ENCODE results near the gene CPNE8.

Gene CPNE8

DNA sequence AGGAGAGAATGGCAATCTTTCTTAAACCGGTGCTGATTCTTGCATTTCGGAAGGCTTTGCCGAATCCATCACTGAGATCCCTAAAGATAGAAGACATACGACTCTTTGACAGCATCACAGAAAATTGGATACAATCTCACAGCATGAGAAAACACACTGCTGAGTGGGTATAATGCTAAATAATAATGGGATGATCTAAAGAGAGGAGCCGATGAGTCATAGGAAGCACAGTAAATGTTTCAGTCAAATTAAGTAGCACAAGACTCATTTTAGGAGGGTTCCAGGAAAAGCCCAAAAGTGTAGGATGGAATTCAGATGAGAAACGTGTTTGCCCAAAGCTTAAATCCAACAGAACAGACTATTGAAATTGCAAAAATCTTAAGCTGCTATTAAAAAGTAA, 81.7 kb downstream of the CPNE8 start:
- no peak for DNase-seq (ENCODE audit: low spot score)
- TF ChIP-seq, protein P1, sequence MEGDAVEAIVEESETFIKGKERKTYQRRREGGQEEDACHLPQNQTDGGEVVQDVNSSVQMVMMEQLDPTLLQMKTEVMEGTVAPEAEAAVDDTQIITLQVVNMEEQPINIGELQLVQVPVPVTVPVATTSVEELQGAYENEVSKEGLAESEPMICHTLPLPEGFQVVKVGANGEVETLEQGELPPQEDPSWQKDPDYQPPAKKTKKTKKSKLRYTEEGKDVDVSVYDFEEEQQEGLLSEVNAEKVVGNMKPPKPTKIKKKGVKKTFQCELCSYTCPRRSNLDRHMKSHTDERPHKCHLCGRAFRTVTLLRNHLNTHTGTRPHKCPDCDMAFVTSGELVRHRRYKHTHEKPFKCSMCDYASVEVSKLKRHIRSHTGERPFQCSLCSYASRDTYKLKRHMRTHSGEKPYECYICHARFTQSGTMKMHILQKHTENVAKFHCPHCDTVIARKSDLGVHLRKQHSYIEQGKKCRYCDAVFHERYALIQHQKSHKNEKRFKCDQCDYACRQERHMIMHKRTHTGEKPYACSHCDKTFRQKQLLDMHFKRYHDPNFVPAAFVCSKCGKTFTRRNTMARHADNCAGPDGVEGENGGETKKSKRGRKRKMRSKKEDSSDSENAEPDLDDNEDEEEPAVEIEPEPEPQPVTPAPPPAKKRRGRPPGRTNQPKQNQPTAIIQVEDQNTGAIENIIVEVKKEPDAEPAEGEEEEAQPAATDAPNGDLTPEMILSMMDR (IDR thresholded peaks at IDR 0.05; ENCODE audit: borderline replicate concordance, control extremely low read depth, extremely low read depth, insufficient read depth, missing control alignments) = no peak
- in situ Hi-C loops (cut with MboI; ENCODE audit: low sequenced_read_pairs, unreplicated experiment) = no loop called here

DNA sequence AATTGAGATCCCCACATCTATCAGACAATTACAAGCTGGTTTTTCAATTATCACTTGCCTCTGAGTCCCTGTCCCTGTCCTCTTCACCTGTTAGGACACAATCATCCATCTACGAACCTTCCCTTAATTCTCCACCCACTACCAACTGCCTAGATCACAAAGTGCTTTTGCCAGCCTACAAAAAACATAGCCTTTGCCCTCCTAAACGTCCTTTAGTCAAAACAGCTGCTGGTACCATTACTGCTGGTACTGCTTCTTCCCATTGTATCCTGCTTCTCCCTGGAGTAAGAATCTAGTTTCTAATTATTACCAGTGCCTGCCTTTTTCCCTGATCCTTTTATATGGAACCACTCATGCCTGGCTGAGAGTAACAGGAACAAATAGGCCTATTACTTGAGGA, 82.1 kb downstream of the CPNE8 start:
- in situ Hi-C loops (cut with MboI; ENCODE audit: low sequenced_read_pairs, unreplicated experiment) = no loop called here
- TF ChIP-seq, protein P1 (IDR thresholded peaks at IDR 0.05; ENCODE audit: borderline replicate concordance, control extremely low read depth, extremely low read depth, insufficient read depth, missing control alignments) = no peak
- no peak for DNase-seq (ENCODE audit: low spot score)

DNA sequence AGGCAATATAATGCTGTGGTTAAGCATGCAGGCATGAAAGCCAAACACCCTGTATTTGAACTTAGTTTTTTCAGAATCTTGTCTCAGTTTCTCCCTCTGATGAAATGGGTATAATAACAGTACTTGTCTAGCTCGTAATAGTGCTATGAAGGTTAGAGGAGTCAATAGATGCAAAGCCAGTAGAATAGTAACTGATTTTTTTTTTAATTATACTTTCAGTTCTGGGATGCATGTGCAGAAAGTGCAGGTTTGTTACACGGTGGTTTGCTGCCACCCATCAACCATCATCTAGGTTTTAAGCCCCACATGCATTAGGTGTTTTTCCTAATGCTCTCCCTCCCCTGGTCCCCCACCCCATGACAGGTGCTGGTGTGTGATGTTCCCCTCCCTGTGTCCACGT, 87.4 kb downstream of the CPNE8 start:
- no peak for DNase-seq (ENCODE audit: low spot score)
- TF ChIP-seq, protein P1 (IDR thresholded peaks at IDR 0.05; ENCODE audit: borderline replicate concordance, control extremely low read depth, extremely low read depth, insufficient read depth, missing control alignments) = no peak
- in situ Hi-C loops (cut with MboI; ENCODE audit: low sequenced_read_pairs, unreplicated experiment) = no loop called here

DNA sequence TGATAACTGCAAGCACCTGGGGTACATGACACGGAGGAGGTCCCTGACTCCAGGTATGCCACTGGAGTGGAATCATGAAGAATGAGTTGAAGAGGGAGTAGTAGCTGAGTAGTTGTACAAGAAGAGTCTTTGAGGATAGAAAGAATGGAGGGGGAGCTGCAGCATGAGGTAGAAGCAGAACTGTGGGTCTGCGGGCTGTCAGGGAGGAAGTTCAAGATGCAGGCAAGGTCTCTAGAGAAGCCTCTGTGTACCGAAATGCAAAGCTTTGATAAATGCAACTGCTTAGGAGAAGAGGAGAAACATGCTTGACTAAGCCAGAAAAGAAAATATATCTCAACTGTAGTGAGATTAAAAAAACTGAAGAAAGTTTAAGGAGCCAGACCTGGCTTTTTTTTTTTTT, 91.5 kb downstream of the CPNE8 start:
- TF ChIP-seq, protein P1 (IDR thresholded peaks at IDR 0.05; ENCODE audit: borderline replicate concordance, control extremely low read depth, extremely low read depth, insufficient read depth, missing control alignments) = no peak
- no peak for DNase-seq (ENCODE audit: low spot score)
- in situ Hi-C loops (cut with MboI; ENCODE audit: low sequenced_read_pairs, unreplicated experiment) = no loop called here

DNA sequence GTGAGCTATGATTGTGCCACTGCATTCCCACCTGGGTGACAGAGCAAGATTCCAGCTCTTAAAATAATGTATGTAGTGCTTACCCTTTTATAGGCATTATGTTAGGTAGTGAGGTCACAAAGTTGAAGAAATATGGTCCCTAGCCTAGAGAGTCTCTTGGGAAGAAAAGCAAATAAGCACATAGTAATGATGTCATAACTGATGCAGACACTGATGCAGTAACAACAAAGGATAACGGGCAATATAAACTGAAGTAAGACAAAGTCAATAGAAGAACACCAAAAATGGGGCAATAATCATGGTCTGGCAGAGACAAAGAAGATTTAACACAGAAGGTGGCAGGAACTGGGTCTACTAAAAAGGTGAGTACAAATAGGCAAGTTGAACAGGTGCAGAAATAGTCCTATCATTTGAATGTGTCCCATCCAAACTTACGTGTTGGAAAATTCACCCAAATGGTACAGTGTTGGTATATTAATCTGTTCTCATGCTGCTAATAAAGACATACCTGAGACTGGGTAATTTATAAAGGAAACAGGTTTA, 93.5 kb downstream of the CPNE8 start:
- DNase-seq (ENCODE audit: low spot score) = no peak
- in situ Hi-C loops (cut with MboI; ENCODE audit: low sequenced_read_pairs, unreplicated experiment) = no loop called here
- TF ChIP-seq, protein P1 (IDR thresholded peaks at IDR 0.05; ENCODE audit: borderline replicate concordance, control extremely low read depth, extremely low read depth, insufficient read depth, missing control alignments) = no peak

DNA sequence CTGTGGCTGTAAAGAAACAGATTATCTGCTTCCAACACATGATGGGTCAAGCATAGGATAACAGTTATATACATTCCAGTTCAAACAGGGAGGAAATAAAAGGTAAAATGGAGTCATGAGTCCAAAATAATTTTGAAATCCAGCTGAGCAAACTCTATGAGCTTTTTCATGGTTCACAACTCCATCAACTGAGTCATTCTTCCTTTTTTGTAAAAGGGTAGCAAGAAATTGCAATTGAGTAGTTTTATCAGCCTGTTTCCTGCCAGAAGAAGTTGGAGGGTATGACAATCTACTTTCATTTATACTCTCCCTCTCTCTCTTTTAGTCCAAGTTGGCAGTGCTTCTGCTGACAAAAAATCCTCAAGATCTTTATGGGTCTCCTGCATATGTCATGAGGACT, 95.6 kb downstream of the CPNE8 start:
- TF ChIP-seq, protein P1 (IDR thresholded peaks at IDR 0.05; ENCODE audit: borderline replicate concordance, control extremely low read depth, extremely low read depth, insufficient read depth, missing control alignments) = no peak
- in situ Hi-C loops (cut with MboI; ENCODE audit: low sequenced_read_pairs, unreplicated experiment) = no loop called here
- no peak for DNase-seq (ENCODE audit: low spot score)

All from GM13976 (cell line).